ENCODE data around the gene ATG7.

Gene ATG7

DNA sequence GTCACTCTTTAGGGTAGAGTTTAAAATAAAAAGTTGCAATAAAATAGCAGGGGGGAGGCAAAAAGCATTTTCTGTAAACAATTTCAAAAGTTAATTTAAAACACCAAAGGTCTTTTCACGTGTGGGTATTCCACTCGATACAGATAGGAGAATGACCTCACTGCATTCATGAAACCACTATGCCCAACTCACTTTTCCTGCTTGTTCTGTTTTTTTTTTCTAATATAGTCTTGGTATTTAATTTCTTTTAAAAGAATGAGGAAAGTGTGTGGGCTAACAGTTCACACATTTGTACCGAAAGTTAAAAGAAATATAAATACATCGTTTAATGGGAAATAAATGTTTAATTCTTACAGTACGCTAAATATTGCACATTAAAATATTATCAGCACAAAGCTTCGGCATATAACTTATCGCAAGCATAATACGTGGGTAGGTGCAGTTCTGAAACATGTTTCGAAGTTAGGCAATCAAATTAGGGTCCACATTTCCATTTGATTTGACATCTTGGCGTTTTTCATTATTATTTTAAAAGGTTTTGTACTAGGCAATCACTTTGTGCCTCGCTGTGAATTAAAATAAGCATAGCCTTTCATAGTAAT is 330.1 kb downstream of the ATG7 start:
- no peak for DNase-seq

DNA sequence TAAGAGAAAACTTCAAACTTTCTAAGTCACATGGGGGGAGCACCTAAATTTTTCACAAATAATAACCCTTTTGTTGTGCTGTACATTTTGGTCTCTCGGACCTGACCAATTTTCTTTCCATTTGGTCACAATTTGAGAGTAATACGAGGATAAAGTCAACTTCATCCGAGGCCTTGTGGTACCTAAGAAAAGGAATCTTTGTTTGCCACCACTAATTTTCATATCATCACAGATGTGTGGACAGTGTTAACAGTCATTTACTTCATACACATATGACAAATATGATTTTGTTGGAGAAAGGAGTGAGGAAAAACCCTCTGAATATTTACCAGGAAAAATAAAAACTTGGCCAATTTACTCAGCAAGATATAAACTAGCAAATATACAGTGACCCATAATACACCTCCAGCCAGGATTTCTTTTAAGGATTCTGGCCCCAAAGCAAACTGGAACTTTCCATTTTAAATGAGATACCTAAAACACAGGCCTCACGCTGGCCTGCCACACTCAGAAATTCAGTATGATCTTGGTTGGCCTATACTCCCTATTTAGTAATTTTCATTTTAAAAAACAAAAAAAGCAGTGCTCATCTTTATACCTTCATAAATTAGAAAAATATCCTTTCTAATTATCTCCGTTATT is 330.8 kb downstream of the ATG7 start:
- DNase-seq, result no peak

DNA sequence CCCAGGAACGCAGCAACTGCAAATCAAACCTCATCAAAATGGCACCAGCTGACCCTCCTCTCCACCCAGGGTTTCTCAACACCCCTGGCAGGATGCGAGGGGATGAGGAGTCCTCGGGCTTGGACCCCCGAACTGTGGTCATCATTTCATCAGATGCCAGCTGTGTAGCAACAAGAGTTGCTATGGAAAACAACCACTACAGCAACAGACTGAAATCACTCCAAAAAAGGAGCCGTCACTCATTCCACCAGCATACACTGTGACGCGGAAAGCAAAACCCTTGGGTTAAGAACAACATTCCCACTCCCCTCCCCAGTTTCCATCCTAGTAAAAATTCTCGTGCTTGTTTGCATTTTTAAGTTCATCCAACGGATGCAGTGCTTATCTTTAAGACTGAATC is 331.4 kb downstream of the ATG7 start:
- no peak for DNase-seq

DNA sequence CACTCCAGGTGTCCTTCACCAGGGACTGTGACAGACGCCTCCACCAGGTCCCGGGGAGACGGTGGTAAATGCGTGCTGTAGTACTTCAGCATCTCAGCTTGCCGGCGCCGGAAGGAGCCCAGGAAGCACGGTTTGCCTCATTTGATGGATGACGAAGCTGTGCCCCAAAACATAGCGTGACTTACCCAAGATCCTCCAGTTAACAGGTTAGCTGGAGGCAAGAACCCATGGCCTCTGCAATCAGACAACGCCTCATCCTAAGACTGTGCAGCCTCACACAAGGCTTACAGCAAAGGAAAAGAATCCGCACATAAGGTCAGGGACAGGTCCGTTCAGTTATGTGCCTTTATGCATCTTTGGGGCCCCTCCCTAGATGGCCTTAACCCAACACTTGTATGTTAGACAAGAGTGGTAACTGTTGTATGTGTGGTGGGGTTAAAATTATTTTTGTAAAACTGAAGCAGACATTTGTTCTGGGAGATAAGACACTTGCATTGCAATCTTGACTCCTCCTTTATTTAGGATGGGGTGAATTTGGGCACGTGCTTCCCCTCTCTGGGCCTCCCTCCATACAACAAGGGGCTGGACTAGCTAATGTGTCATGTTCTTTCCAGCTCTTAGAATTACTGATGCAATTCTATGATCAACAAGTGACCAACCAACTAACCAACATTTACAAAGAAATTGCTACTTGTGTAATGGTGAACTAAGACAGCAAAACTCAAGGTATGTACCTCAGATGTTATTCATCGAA is 332.1 kb downstream of the ATG7 start:
- no peak for DNase-seq

DNA sequence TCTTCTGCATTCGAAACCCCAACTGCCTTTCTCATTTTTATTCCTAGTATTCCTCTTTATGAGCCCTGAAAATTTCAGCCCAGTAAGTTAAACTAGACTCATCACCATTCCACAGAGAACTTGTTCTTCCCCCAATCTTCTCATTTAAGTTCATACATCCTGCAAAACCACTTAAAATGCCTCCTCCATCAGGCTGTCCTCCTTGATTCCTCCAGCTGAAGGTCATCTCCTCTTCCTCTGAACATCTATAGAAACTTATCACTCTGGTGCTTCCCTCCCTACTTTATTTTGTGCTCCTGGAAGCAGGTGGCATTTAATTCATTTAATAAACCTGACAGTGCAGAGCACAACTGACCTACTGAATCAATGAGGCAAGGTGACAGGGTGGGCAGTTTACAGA is 333.2 kb downstream of the ATG7 start:
- no peak for DNase-seq

DNA sequence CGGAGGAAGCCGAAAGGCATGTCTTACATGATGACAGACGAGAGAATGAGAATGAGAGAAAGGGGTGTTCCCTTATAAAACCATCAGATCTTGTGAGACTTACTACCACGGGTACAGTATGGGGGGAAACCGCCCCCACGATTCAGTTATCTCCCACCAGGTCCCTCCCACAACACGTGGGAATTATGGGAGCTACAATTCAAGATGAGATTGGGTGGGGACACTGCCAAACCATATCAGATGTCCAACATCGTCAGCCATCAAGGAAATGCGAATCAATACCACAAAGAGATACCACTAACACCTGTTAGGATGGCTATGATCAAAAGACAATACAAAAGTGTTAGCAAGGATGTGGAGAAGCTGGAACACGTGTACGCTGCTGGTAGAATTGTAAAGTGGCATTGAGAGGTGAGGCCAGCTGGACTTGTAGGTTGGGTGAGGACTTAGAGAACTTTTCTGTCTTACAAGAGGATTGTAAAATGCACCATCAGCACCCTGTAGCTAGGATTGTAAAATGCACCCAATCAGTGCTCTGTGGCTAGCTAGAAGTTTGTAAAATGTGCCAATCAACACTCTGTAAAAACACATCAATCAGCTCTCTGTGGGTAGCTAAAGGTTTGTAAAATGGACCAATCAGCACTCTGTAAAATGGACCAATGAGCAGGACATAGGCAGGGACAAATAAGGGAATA is 334.0 kb downstream of the ATG7 start:
- DNase-seq, result no peak

DNA sequence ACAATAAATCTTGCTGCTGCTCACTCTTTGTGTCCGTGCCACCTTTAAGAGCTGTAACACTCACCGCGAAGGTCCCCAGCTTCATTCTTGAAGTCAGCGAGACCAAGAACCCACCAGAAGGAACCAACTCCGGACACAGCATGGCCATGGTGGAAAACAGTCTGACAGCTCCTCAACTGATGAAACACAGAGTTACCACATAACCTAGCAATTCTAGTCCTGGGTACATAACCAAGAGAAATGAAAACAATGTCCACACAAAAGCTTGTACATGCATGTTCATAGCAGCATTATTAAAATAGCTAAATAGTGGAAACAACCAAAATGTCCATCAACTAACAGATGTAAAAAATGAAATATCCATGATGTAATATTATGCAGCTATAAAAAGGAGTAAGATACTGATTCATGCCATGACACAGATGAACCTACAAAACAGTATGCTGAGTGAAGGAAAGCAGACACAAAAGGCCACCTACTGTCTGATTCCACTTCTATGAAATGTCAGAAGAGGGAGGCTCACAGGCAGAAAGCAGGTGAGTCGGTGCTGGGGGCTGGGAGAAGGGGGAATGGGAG is 334.8 kb downstream of the ATG7 start:
- no peak for DNase-seq

All from NCI-H524 treated with DMSO at 0.1 percent for 48 hours (cell line).